HPDE6-E6E7 (cell line): ENCODE results near the gene PIAS1.
"Not testable (repeated sequence)": the region's sequence is repeated elsewhere in the genome, so short reads cannot be mapped to it uniquely, and the experiment has no call there.

Experiments
- DNase-seq: peaks from one replicate; pipeline ENCODE4 v3.0.0; 2011; ENCODE audit warnings: missing footprints; ENCODE audit errors: extremely low spot score

The PIAS1 gene

GRCh38 chr15:68183616-68184315 lies 129.7 kb downstream of the PIAS1 start:
- no peak for DNase-seq

DNA sequence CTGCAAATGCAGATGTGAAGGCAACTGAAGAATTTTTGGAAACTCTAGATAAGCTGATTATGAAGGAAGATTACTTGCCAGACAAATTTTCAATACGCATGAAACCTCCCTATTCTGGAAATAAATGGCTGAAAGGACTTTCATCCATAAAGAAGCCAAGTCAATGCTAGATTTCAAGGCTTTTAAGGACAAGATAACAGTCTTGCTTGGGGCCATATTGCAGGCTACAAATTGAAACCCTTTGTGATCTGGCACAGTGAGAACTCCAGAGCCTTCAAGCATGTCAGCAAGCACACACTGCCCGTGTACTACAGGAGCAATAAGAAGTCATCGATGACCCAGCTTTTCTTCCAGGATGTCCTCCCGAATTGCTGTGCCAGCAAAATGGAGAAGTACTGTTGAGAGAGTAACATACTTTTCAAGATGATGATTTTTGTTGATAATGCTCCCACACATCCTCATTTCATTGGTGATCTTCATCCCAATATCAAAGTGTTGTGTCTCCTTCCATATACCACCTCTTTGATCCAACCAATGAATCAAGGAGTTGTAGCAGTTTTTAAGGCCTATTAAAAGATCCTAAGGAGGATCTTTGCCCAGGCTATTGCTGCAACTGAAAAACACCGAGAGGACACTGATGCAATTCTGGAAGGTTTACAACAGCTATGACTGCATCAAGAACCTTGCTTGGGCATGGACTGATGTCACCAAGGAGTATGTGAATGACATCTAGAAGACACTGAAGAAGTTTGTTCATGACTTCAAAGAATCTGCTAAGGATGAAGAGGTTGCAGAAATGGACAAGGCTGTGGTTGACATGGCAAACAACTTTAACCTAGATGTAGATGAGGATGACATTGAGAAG lies 130.7 kb downstream of the PIAS1 start:
- no peak for DNase-seq

DNA sequence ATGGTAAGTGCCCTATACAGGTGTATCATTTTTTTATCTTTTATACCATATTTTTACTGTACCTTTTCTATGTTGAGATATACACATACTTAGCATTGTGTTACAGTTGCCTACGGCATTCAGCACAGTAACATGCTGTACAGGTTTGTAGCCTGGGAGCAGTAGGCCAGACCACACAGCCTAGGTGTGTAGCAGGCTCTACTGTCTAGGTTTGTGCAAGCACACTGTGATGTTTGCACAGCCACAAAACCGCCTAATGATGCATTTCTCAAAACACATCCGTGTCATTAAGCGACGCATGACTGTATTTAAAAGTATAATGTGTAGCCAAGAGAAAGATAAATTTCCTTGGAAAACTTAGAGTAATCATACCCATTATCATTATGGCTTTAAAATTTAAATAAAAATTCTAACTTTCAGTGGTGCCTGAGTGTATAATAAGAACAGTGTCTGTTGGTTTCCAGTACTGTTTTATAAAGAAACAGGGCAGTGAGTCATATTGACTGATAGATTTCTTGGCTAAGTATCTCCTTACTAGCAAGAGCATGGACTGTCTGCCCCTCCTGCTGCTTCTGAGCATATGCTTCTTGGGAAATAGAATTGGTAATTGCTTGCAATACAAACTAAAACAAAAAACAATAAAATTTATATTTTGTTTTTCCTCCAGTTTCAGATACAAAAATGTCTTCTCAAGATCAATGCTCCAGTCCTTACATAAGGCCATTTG lies 132.7 kb downstream of the PIAS1 start:
- DNase-seq = no peak

DNA sequence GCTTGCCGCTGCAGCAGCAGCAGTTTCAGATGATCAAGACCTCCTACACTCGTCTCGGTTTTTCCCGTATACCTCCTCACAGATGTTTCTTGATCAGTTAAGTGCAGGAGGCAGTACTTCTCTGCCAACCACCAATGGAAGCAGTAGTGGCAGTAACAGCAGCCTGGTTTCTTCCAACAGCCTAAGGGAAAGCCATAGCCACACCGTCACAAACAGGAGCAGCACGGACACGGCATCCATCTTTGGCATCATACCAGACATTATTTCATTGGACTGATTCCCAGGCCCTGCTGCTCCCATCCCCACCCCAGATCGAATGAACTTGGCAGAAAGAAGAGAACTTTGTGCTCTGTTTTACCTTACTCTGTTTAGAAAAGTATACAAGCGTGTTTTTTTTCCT lies 133.4 kb downstream of the PIAS1 start:
- no peak for DNase-seq

GRCh38 chr15:68188647-68189046 lies 134.5 kb downstream of the PIAS1 start:
- no peak for DNase-seq

GRCh38 chr15:68190048-68190447 lies 135.9 kb downstream of the PIAS1 start:
- no peak for DNase-seq

DNA sequence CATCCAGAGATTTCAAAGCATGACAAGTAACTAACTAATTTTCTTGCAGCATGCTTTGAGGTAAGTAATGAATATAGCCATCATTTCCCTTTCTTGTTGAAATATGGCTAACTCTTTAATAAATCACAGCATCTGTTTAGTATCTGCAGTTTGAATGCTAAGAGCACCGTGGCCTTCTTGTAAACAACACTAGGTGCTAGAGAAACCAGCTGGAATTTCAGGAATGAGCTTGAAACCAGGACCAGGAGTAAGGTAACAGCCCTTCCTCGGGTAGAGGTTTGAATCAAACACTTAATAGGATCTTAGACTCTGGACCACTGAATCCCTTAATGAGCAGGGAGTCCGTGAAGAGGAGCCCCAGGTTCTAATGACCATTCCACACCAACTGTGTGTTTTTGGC lies 137.4 kb downstream of the PIAS1 start:
- DNase-seq = no peak

- no peak for DNase-seq
Measured at GRCh38 chr15:68192117-68192516, 138.0 kb downstream of the PIAS1 start.

- DNase-seq = no peak
Measured at GRCh38 chr15:68192804-68193486, 138.8 kb downstream of the PIAS1 start.

GRCh38 chr15:68195336-68196112 lies 141.4 kb downstream of the PIAS1 start:
- DNase-seq = no peak

- no peak for DNase-seq
Measured at GRCh38 chr15:68196445-68197169, 142.5 kb downstream of the PIAS1 start.

DNA sequence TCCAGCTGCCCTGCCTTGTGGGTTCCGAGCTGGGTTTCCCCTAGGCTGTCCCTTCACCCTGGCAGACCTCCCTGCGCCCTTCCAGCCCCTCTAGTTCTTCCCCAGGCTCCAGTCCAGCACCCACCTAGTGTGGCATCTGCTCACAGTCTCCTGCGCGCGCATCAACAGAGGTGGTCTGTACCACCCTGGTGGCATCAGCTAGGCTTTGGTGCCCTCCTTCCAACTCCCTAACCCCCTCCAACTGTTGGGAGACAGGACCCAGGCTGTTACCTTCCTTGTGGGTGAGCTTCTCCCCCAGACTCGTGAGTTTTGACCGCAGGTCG lies 143.0 kb downstream of the PIAS1 start:
- no peak for DNase-seq

DNA sequence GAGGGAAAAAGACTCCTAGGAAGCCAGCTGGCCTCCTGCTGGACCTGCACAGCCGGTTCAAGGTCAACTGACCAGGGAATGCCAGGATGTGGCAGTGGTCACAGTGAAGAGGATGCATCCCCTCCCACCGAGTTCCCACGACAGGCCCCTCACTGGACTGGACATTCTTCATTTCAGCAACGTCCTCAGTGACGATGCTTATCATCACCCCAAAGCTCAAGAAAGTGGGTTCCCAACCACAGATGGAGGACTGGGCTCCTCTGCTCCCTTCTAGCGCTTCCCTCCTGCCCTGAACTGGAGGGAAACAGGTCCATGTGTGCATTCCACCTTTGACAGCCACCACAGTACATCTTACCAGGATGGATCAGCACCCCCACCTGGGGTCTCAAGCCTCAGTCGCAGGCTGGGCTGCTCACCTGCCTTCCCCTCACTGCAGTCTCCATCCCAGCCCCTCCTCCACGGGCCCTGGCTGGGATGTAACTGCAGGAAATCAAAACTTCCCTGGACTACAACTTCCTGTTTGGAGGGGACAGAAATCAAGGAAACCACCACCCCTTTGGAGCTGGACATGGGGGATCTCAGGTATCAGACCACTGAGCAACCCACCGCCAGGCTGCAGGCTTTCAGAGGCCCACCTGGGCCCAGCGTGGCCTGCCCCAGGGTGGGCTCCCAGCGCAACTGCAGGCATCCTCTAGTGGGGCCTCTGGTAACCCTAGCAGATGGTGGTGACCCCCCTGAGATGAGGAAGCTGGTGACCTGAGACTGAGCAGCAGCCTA lies 143.7 kb downstream of the PIAS1 start:
- no peak for DNase-seq

DNA sequence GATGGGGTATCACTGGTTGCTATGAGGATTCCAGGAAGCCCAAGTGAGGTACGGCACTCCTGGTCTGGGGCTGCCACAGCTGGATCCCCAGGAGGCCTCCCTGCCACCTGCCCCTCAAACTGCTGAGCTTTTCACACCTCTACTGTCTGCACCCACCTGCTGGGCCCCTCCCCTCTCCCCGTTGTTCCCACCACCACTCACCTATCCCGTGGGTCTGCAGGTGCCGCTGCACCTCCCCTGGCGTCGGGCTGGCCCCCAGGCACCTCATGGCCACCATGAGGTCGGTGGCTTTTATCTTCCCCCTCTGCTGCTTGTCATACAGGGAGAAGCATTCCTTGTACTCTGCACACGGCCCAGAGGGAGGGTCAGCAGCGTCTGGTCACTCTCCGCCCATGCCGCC lies 145.2 kb downstream of the PIAS1 start:
- no peak for DNase-seq

GRCh38 chr15:68200016-68200861 lies 146.1 kb downstream of the PIAS1 start:
- no peak for DNase-seq

DNA sequence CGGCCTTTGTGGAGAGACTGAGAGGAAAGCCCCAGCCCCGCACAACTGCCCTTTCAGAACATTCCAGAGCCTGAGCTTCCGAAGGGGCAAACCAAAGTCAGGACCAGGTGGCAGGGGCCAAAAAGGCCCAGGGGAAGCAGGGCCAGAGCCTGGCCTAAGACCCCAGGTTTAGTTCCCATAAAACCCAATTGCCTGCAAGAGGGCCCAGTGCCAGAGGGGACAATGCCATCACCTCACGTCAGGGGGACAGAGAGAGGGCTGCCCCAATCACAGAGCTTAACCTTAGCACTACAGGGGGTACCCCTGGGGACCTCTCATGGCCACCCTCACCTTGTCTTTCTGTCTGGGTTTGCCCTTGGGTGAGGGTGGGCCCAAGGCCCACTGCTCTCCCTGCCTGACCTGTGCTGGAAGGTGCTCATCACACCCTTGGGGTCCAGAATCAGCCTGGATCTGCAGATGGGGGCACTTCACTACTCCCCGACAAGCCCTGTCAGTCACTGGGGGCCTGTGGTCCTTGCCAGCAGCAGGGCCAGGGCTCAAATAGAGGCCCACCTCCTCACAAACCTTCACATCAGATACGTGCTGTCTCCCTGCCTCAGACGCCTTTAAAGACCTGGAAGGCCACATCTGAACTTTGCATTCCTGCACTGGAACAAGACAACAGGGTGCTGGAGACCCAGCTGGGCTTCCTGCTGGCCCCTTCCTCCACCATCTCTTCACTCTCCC lies 147.2 kb downstream of the PIAS1 start:
- DNase-seq = no peak

DNA sequence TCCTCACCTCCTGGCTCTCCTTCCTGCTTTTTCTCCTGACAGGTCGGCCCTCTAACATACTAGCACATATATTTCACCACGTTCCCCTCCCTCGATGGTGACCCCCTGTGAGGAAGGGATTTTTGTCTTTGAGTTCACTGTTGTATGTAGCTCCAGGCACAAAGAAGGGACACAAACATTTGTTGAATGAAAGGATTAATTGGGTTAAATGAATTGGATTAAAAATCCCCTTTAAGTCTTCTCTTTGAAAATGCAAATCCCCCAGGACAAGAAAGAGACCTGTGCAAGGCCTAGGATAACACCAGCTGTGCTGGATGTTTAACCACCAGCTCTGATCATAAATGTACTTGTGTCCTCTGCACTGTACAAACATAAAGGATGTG lies 147.8 kb downstream of the PIAS1 start:
- DNase-seq = no peak

- not testable (repeated sequence) for DNase-seq
Measured at GRCh38 chr15:68202994-68203393, 148.9 kb downstream of the PIAS1 start.
